A549 (cell line): Measurements from ENCODE around the gene MAP3K19. TPM values are rescaled to one million over a fixed set of nuclear protein-coding genes. Genes with fewer than 3 reads are reported as not detected.

Source experiments
- ATAC-seq, 2 experiments: fragments of 200-7000 bp in 1 of 2; fragments of >200 bp in 1 of 2; cut with Nextera tagmentation in 1 of 2; cut with Tn5 transposase in 1 of 2; 3 replicates each; pipeline versions ENCODE4 v1.8.0 to v1.9.1; 2018 to 2020; ENCODE audit warnings: mild to moderate bottlenecking in 1 of 2, moderate library complexity in 1 of 2
- CTCF ChIA-PET: fragments of 300-600 bp; sonication (Branson Sonifier 250); formaldehyde crosslinking; extraction: SDS; loops from one replicate; lab custom pipeline; 2021; ENCODE audit warnings: antibody characterized with exemption, inconsistent platforms; lab: Yijun Ruan, JAX
- POLR2A ChIA-PET: fragments of 350-600 bp; formaldehyde crosslinking; extraction: SDS; loops from one replicate; lab custom pipeline; 2021; ENCODE audit warnings: antibody characterized with exemption, inconsistent platforms; lab: Yijun Ruan, JAX
- DNase-seq, 2 experiments: peaks; one replicate each; pipeline versions ENCODE4 v3.0.0 to v3.0.0-alpha.2; 2011 to 2016; ENCODE audit warnings: low read depth in 1 of 2, low spot score in 1 of 2
- FAIRE-seq: peaks from 2 replicates; lab custom pipeline; 2011; peaks lifted over from hg19 to GRCh38; lab: Jason Lieb, UNC
- H3K27ac ChIP-seq, 2 experiments: fragments of >200 bp; sonication (Bioruptor Twin); formaldehyde crosslinking; 3 replicates each; pipeline ENCODE4 v1.5.1; 2016 to 2017
- H3K4me1 ChIP-seq: fragments of >200 bp; sonication (Bioruptor Twin); formaldehyde crosslinking; 3 replicates; pipeline ENCODE4 v1.6.1; 2016
- H3K4me2 ChIP-seq: fragments of >200 bp; sonication (Bioruptor Twin); formaldehyde crosslinking; 3 replicates; pipeline ENCODE4 v1.6.1; 2016
- H3K4me3 ChIP-seq: fragments of >200 bp; sonication (Bioruptor Twin); formaldehyde crosslinking; 3 replicates; pipeline ENCODE4 v1.5.1; 2016
- H3K9me3 ChIP-seq: fragments of >200 bp; sonication (Bioruptor Twin); formaldehyde crosslinking; 3 replicates; pipeline ENCODE4 v1.6.1; 2016
- BHLHE40 ChIP-seq: IDR thresholded peaks from 2 replicates; pipeline ENCODE4 v1.6.1; 2012; ENCODE audit warnings: low read depth, low read length, inconsistent platforms
- EHF ChIP-seq: fragments of 250-450 bp; sonication (Bioruptor Pico); IDR thresholded peaks from 2 replicates; pipeline ENCODE4 v1.5.0; 2020; ENCODE audit warnings: mild to moderate bottlenecking
- FOSL2 ChIP-seq, 2 experiments: fragments of 450-650 bp in 1 of 2; fragments of >200 bp in 1 of 2; sonication (Bioruptor Twin) in 1 of 2; formaldehyde crosslinking; IDR thresholded peaks; 2 replicates each; pipeline versions ENCODE4 v1.5.0 to v1.6.1; 2016 to 2020; ENCODE audit warnings: mild to moderate bottlenecking in 1 of 2, moderate library complexity in 1 of 2
- FOXS1 ChIP-seq: fragments of 250-450 bp; sonication (Bioruptor Pico); IDR thresholded peaks from 2 replicates; pipeline ENCODE4 v1.5.0; 2020; ENCODE audit warnings: mild to moderate bottlenecking, moderate library complexity
- HEYL ChIP-seq: fragments of 250-450 bp; sonication (Bioruptor Pico); IDR thresholded peaks from 2 replicates; pipeline ENCODE4 v1.8.0; 2021; ENCODE audit warnings: mild to moderate bottlenecking, moderate library complexity
- HOXA7 ChIP-seq: fragments of 250-450 bp; sonication (Bioruptor Pico); IDR thresholded peaks from 2 replicates; pipeline ENCODE4 v1.5.0; 2020; ENCODE audit warnings: mild to moderate bottlenecking, moderate library complexity
- HOXB13 ChIP-seq: fragments of 250-450 bp; sonication (Bioruptor Pico); IDR thresholded peaks from 2 replicates; pipeline ENCODE4 v1.5.0; 2020; ENCODE audit warnings: low read depth, mild to moderate bottlenecking, moderate library complexity
- HOXB5 ChIP-seq: fragments of 250-450 bp; sonication (Bioruptor Pico); IDR thresholded peaks from 2 replicates; pipeline ENCODE4 v1.5.0; 2020; ENCODE audit warnings: mild to moderate bottlenecking, moderate library complexity
- JUN ChIP-seq, 2 experiments: fragments of >200 bp; sonication (Bioruptor Twin); formaldehyde crosslinking; IDR thresholded peaks; 2 replicates in 1 of 2; 3 replicates in 1 of 2; pipeline ENCODE4 v1.6.1; 2016 to 2017
- JUNB ChIP-seq: fragments of >200 bp; sonication (Bioruptor Twin); formaldehyde crosslinking; IDR thresholded peaks from 2 replicates; pipeline ENCODE4 v1.6.1; 2016
- KDM1A ChIP-seq: fragments of 200-600 bp; sonication (generic); IDR thresholded peaks from 2 replicates; pipeline ENCODE4 v1.6.1; 2016; ENCODE audit warnings: low read depth, mild to moderate bottlenecking
- MAFK ChIP-seq: fragments of 450-650 bp; IDR thresholded peaks from 2 replicates; pipeline ENCODE4 v1.6.1; 2014; ENCODE audit not compliant: partially characterized antibody
- NFE2L2 ChIP-seq: fragments of 150-350 bp; conservative IDR thresholded peaks from 2 replicates; pipeline ENCODE4 v1.6.1; 2014; ENCODE audit warnings: low read length
- RARB ChIP-seq: fragments of 250-450 bp; sonication (Bioruptor Pico); IDR thresholded peaks from 2 replicates; pipeline ENCODE4 v1.8.0; 2021; ENCODE audit warnings: mild to moderate bottlenecking, moderate library complexity
- RCOR1 ChIP-seq: fragments of 150-350 bp; IDR thresholded peaks from 2 replicates; pipeline ENCODE4 v1.6.1; 2014; ENCODE audit warnings: antibody characterized with exemption, low read length, low read depth
- RNF2 ChIP-seq: fragments of 200-600 bp; sonication (generic); IDR thresholded peaks from 2 replicates; pipeline ENCODE4 v1.6.1; 2016; ENCODE audit warnings: low read depth, mild to moderate bottlenecking, antibody characterized with exemption, moderate library complexity, borderline replicate concordance
- TP53 ChIP-seq: fragments of 250-450 bp; sonication (Bioruptor Pico); IDR thresholded peaks from 2 replicates; pipeline ENCODE4 v1.5.0; 2021; ENCODE audit warnings: mild to moderate bottlenecking, moderate library complexity
- ZSCAN20 ChIP-seq: fragments of 250-450 bp; sonication (Bioruptor Pico); IDR thresholded peaks from 2 replicates; pipeline ENCODE4 v1.8.0; 2022; ENCODE audit warnings: mild to moderate bottlenecking, moderate library complexity
- WGBS: methylation state at CpG from one replicate; pipeline ENCODE4 v1.1.6; 2017; ENCODE audit errors: missing lambda C conversion rate; 5-methylcytosine and 5-hydroxymethylcytosine counted together
- polyA plus RNA-seq, 4 experiments: library from polyadenylated mRNA; depleted of rRNA in 3 of 4; stranded (reverse); fragments of >200 nt; fragmentation: RNase III in 1 of 4; extraction: RNeasy Plus Mini Kit Qiagen cat#74134 plus additional on column Dnase treatment in 1 of 4; gene quantifications; 2 replicates in 3 of 4; 3 replicates in 1 of 4; pipeline ENCODE4 v1.2.3, GENCODE V29; 2011 to 2017
- TF ChIP-seq, protein P1 (sequence below): fragments of >200 bp; sonication (Bioruptor Twin); formaldehyde crosslinking; IDR thresholded peaks from 3 replicates; pipeline ENCODE4 v1.6.1; 2016
- TF ChIP-seq, protein P2 (sequence below): fragments of 250-450 bp; sonication (Bioruptor Pico); IDR thresholded peaks from 2 replicates; pipeline ENCODE4 v1.5.0; 2021; ENCODE audit warnings: mild to moderate bottlenecking, moderate library complexity, borderline replicate concordance
- TF ChIP-seq, protein P3 (sequence below): fragments of 250-450 bp; sonication (Bioruptor Pico); IDR thresholded peaks from 2 replicates; pipeline ENCODE4 v1.5.0; 2020; ENCODE audit warnings: low read depth, mild to moderate bottlenecking, moderate library complexity

The MAP3K19 gene
- polyA plus RNA-seq, 2 of the 4 experiments (the other 2 are of a cell fraction) = not detected

DNA sequence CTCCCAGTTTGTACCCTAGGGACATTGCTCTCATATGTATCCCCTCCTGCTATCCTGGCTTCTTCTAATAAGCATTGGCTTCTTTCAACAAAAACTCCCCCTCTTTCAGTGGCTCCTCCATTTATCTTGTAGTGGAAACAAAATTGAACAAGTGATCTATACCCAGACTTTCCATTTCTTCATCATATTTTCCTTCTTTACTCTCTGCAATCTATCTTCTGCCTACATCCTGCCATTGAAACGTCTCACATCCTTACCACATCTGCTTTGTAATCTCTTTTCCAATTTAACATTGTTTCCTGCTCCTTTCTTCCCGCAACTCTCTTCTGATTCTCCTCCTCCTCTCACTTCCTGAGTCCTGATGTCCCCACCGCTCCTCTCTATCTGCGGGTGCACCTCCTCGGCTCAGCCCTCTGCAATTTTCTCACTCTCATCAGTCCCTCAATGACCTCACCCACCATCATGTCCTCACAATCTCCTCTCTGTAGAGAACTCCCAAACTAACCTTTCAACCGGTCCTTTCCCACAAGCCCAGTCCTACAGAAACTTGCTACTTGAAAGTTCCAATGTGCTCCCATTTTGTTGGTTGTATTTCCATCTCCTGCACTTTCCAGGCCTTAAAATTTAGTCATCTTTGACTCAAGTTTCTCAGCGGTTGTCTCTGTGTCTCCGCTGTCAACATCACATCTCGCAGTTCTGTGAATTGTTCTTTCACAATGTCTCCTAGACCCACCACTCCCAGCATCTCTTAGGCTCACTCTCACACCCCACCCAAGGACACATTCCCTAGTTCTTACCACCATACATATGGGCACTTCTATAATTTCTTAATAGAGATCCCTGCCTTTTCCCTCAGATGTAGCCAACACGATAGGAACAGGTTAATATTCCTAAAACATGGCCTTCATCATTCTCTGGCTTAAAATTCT lies 24.0 kb downstream of the MAP3K19 start:
- TF ChIP-seq EHF (CRISPR knock-in tag) = no peak
- TF ChIP-seq, protein P1, sequence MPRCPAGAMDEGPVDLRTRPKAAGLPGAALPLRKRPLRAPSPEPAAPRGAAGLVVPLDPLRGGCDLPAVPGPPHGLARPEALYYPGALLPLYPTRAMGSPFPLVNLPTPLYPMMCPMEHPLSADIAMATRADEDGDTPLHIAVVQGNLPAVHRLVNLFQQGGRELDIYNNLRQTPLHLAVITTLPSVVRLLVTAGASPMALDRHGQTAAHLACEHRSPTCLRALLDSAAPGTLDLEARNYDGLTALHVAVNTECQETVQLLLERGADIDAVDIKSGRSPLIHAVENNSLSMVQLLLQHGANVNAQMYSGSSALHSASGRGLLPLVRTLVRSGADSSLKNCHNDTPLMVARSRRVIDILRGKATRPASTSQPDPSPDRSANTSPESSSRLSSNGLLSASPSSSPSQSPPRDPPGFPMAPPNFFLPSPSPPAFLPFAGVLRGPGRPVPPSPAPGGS = no peak
- TF ChIP-seq, protein P2, sequence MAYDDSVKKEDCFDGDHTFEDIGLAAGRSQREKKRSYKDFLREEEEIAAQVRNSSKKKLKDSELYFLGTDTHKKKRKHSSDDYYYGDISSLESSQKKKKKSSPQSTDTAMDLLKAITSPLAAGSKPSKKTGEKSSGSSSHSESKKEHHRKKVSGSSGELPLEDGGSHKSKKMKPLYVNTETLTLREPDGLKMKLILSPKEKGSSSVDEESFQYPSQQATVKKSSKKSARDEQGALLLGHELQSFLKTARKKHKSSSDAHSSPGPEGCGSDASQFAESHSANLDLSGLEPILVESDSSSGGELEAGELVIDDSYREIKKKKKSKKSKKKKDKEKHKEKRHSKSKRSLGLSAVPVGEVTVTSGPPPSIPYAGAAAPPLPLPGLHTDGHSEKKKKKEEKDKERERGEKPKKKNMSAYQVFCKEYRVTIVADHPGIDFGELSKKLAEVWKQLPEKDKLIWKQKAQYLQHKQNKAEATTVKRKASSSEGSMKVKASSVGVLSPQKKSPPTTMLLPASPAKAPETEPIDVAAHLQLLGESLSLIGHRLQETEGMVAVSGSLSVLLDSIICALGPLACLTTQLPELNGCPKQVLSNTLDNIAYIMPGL = no peak
- TF ChIP-seq, protein P3, sequence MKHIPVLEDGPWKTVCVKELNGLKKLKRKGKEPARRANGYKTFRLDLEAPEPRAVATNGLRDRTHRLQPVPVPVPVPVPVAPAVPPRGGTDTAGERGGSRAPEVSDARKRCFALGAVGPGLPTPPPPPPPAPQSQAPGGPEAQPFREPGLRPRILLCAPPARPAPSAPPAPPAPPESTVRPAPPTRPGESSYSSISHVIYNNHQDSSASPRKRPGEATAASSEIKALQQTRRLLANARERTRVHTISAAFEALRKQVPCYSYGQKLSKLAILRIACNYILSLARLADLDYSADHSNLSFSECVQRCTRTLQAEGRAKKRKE (CRISPR knock-in tag) = no peak
- TF ChIP-seq RCOR1 = no peak
- TF ChIP-seq JUN (IDR thresholded peaks at IDR 0.05) = no peak
- no peak for TF ChIP-seq TP53 (CRISPR knock-in tag)
- no peak for TF ChIP-seq ZSCAN20 (CRISPR knock-in tag)
- TF ChIP-seq JUNB = no peak
- no peak for TF ChIP-seq RNF2
- no peak for TF ChIP-seq FOSL2 (IDR thresholded peaks at IDR 0.05)
- no peak for TF ChIP-seq FOSL2 (CRISPR knock-in tag; IDR thresholded peaks at IDR 0.05)
- no peak for TF ChIP-seq KDM1A
- no peak for TF ChIP-seq RARB (CRISPR knock-in tag)
- no peak for TF ChIP-seq NFE2L2
- no peak for TF ChIP-seq HOXA7 (CRISPR knock-in tag)
- no peak for TF ChIP-seq HOXB13 (CRISPR knock-in tag)
- TF ChIP-seq HOXB5 (CRISPR knock-in tag) = no peak
- TF ChIP-seq BHLHE40 = no peak
- no peak for TF ChIP-seq FOXS1
- DNase-seq (no peak), ATAC-seq (no peak), FAIRE-seq (no peak)
- ChIA-PET POLR2A (no interaction called here), CTCF (interaction anchor here (1.0 to 3.0 kb wide), 4 partner anchors 9 to 19 kb away, joined by 3 to 16 read pairs (median 5); no protein-coding TSS in a partner anchor)
- Histone ChIP-seq H3K27ac (no peak overlapping the region), H3K4me2 (no peak overlapping the region), H3K9me3 (no peaks in the 10 kb centered on the region), H3K4me3 (no peak overlapping the region), H3K4me1 (no peaks in the 10 kb centered on the region)
- 79% methylated on average over 10 of the region's 10 CpGs for WGBS

DNA sequence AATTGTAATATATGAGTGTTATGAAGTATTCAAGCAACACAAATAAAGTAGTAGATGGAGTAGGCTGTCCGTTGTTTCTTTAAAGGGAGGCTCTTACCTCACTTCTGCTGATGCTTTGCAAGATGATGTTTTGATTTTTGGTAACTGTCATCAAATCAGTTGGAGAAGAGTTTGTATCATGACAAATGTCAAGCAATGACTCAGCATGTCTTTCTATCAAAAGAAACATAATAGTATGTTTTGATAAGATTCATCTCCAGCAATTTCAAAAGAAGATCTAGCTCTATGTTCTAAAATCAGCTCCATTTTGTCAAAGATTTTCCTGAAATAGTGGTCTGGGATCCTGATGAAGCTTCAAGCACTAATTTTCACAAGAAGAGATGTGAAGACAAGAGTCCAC lies 25.6 kb downstream of the MAP3K19 start:
- CTCF ChIA-PET = interaction anchor here (0.6 to 3.0 kb wide), 2 partner anchors 17 to 42 kb away, joined by 3 to 16 read pairs; no protein-coding TSS in a partner anchor
- no peaks in the 10 kb centered on the region for H3K4me1 ChIP-seq
- H3K27ac ChIP-seq = no peak overlapping the region
- POLR2A ChIA-PET = no interaction called here
- peak in 1 of 2 experiments; percentile 2 for DNase-seq
- no peak overlapping the region for H3K4me2 ChIP-seq
- WGBS = 89% methylated on average over 1 of the region's 1 CpG
- no peaks in the 10 kb centered on the region for H3K9me3 ChIP-seq
- no peak for FAIRE-seq
- ATAC-seq = no peak
- H3K4me3 ChIP-seq = no peak overlapping the region
- TF ChIP-seq NFE2L2 (peak; percentile 53), HEYL (CRISPR knock-in tag) (no peak), MAFK (peak; percentile 76)
